OCI-LY7 (cell line): ENCODE measurements around the gene KIAA0930. TPM values are rescaled to one million over a fixed set of nuclear protein-coding genes. Genes with fewer than 3 reads are reported as not detected.

Source experiments
- BruUV-seq: library from RNA; stranded (reverse); fragments of 400-500 nt; replicated peaks from 2 replicates; lab custom pipeline; 2021; lab: Mats Ljungman, UMichigan
- CTCF ChIA-PET: fragments of 300-600 bp; sonication (Branson Sonifier 250); formaldehyde crosslinking; loops from one replicate; lab custom pipeline; 2022; ENCODE audit warnings: antibody characterized with exemption; ENCODE audit not compliant: unreplicated experiment; lab: Charles Lee
- POLR2A ChIA-PET: fragments of 300-600 bp; sonication (Branson Sonifier 250); formaldehyde crosslinking; loops from one replicate; lab custom pipeline; 2022; ENCODE audit warnings: antibody characterized with exemption; lab: Charles Lee
- DNase-seq: peaks from one replicate; pipeline ENCODE4 v3.0.0-alpha.2; 2015; ENCODE audit warnings: low spot score
- H2AFZ ChIP-seq: fragments of 200-600 bp; sonication (generic), shearing (Covaris generic); 2 replicates; pipeline ENCODE4 v1.6.1; 2014; ENCODE audit warnings: mild to moderate bottlenecking, antibody characterized with exemption, low read length, moderate library complexity
- H3K27ac ChIP-seq: fragments of 200-600 bp; sonication (generic); 2 replicates; pipeline ENCODE4 v1.5.1; 2014; ENCODE audit warnings: mixed run types, low read depth, mild to moderate bottlenecking, moderate library complexity, low read length, inconsistent platforms; ENCODE audit not compliant: poor library complexity, severe bottlenecking
- H3K36me3 ChIP-seq: fragments of 200-600 bp; sonication (generic); 2 replicates; pipeline ENCODE4 v1.6.1; 2014; ENCODE audit warnings: mild to moderate bottlenecking, antibody characterized with exemption, low read length, moderate library complexity, mixed read lengths; ENCODE audit not compliant: insufficient read depth
- H3K4me1 ChIP-seq: fragments of 200-600 bp; sonication (generic); 2 replicates; pipeline ENCODE4 v1.5.1; 2014; ENCODE audit warnings: mild to moderate bottlenecking, low read length; ENCODE audit not compliant: insufficient read depth, poor library complexity, severe bottlenecking
- H3K4me2 ChIP-seq: fragments of 200-600 bp; sonication (generic); 2 replicates; pipeline ENCODE4 v1.6.1; 2014; ENCODE audit warnings: mild to moderate bottlenecking, low read length
- H3K4me3 ChIP-seq: fragments of 200-600 bp; sonication (generic); 2 replicates; pipeline ENCODE4 v1.5.1; 2014; ENCODE audit warnings: mild to moderate bottlenecking, low read depth, low read length; ENCODE audit not compliant: poor library complexity, severe bottlenecking
- H3K79me2 ChIP-seq: fragments of 200-600 bp; sonication (generic); 2 replicates; pipeline ENCODE4 v1.6.1; 2016; ENCODE audit warnings: low read depth, mild to moderate bottlenecking, low read length, moderate library complexity, mixed read lengths; ENCODE audit not compliant: insufficient read depth
- H3K9me2 ChIP-seq: fragments of 200-600 bp; sonication (generic); 2 replicates; pipeline ENCODE4 v1.6.1; 2016; ENCODE audit warnings: mild to moderate bottlenecking, low read length, mixed read lengths; ENCODE audit not compliant: insufficient read depth
- H3K9me3 ChIP-seq: fragments of 200-600 bp; sonication (generic); 2 replicates; pipeline ENCODE4 v1.6.1; 2014; ENCODE audit warnings: mild to moderate bottlenecking, mixed run types, low read length, mixed read lengths
- H4K20me1 ChIP-seq: fragments of 200-600 bp; sonication (generic); 2 replicates; pipeline ENCODE4 v1.6.1; 2014; ENCODE audit warnings: mild to moderate bottlenecking, antibody characterized with exemption, low read length, moderate library complexity, mixed read lengths; ENCODE audit not compliant: insufficient read depth
- CTCF ChIP-seq: fragments of 200-600 bp; sonication (generic); conservative IDR thresholded peaks from 2 replicates; pipeline ENCODE4 v1.5.1; 2014; ENCODE audit warnings: mild to moderate bottlenecking, antibody characterized with exemption, low read length, moderate library complexity, mixed read lengths
- EZH2phosphoT487 ChIP-seq: fragments of 200-600 bp; sonication (generic); IDR thresholded peaks from 2 replicates; pipeline ENCODE4 v1.6.1; 2018; ENCODE audit warnings: low read depth, borderline replicate concordance, mild to moderate bottlenecking, mixed run types, antibody characterized with exemption, low read length, moderate library complexity, mixed read lengths
- intact Hi-C: fragments of 100-400 bp; cut with micrococcal nuclease; formaldehyde crosslinking; loops from one replicate; pipeline ENCODE4 v1.10.0; 2022; ENCODE audit not compliant: unreplicated experiment
- total RNA-seq, 2 experiments: library from RNA; depleted of rRNA in 1 of 2; stranded (reverse); fragments of >200 nt in 1 of 2; shearing (Covaris generic) in 1 of 2; gene quantifications; 2 replicates each; pipeline ENCODE4 v1.2.3, GENCODE V29; 2014 to 2022

KIAA0930 gene
- total RNA-seq, 2 experiments from 2014 or later = 80.7 to 93.9 TPM

GRCh38 chr22:45155050-45155840, 85.4 kb downstream of the KIAA0930 start:
- no TSS peak for BruUV-seq
- ChIA-PET POLR2A (no interaction called here), CTCF (no interaction called here)
- Histone ChIP-seq H3K9me3 (no peaks in the 10 kb centered on the region), H3K4me2 (no peak overlapping the region), H3K9me2 (no peaks in the 10 kb centered on the region), H3K4me3 (no peak overlapping the region), H3K79me2 (peaks cover 9% of the 10 kb centered on the region; the same call in 1 of the 2 replicates), H3K4me1 (peaks cover 4% of the 10 kb centered on the region), H3K27ac (no peak overlapping the region), H4K20me1 (peaks cover 8% of the 10 kb centered on the region; the same call in 1 of the 2 replicates), H3K36me3 (peaks cover 69% of the 10 kb centered on the region), H2AFZ (no peak overlapping the region)
- intact Hi-C loops = no loop called here
- TF ChIP-seq CTCF (no peak), EZH2phosphoT487 (no peak)
- no peak for DNase-seq

- H3K79me2 ChIP-seq = peaks cover under 1% of the 10 kb centered on the region; the same call in 1 of the 2 replicates
- no peak for DNase-seq
- no peaks in the 10 kb centered on the region for H3K9me2 ChIP-seq
- H3K4me1 ChIP-seq = no peaks in the 10 kb centered on the region
- no TSS peak for BruUV-seq
- H3K36me3 ChIP-seq = peaks cover 71% of the 10 kb centered on the region
- H4K20me1 ChIP-seq = no peaks in the 10 kb centered on the region
- H3K9me3 ChIP-seq = no peaks in the 10 kb centered on the region
- no peak overlapping the region for H3K4me2 ChIP-seq
- intact Hi-C loops = no loop called here
- CTCF ChIA-PET = no interaction called here
- no peak overlapping the region for H3K27ac ChIP-seq
- H2AFZ ChIP-seq = no peak overlapping the region
- H3K4me3 ChIP-seq = no peak overlapping the region
- POLR2A ChIA-PET = no interaction called here
- no peak for TF ChIP-seq CTCF
- no peak for TF ChIP-seq EZH2phosphoT487
Observed at GRCh38 chr22:45154383-45154782, 86.3 kb downstream of the KIAA0930 start.

GRCh38 chr22:45151503-45151902, 89.2 kb downstream of the KIAA0930 start:
- Histone ChIP-seq H3K9me3 (no peaks in the 10 kb centered on the region), H3K4me3 (no peak overlapping the region), H4K20me1 (peaks cover 3% of the 10 kb centered on the region; the same call in 1 of the 2 replicates), H3K4me1 (no peaks in the 10 kb centered on the region), H3K9me2 (no peaks in the 10 kb centered on the region), H3K4me2 (no peak overlapping the region), H2AFZ (no peak overlapping the region), H3K79me2 (no peaks in the 10 kb centered on the region), H3K27ac (no peak overlapping the region), H3K36me3 (peaks cover 66% of the 10 kb centered on the region)
- intact Hi-C loops = no loop called here
- TF ChIP-seq CTCF = no peak
- no peak for TF ChIP-seq EZH2phosphoT487
- no TSS peak for BruUV-seq
- CTCF ChIA-PET = no interaction called here
- POLR2A ChIA-PET = interaction anchor here (0.7 kb wide), 1 partner anchor 550 kb away, joined by 3 read pairs; no protein-coding TSS in a partner anchor
- no peak for DNase-seq
